Natural killer cell treated with Interleukin-12 subunit alpha and Interleukin-12 subunit beta and Interleukin-15 and Interleukin-18, amount 100 ng/mL, for 72 hours (primary cell): ENCODE results near the gene TBPL1. TPM values are rescaled to one million over a fixed set of nuclear protein-coding genes. Genes with fewer than 3 reads are reported as not detected.
A peak's percentile ranks its signal among the peaks of the same experiment; 100 is the strongest.
"Not testable (repeated sequence)": the region's sequence is repeated elsewhere in the genome, so short reads cannot be mapped to it uniquely, and the experiment has no call there.

Experiments
- ATAC-seq, 2 donors: fragments of 150-1000 bp; cut with Tn5 transposase in 1 of 2; sonication (Bioruptor Pico), chemical (Tn5 transposase) in 1 of 2; 2 replicates each; pipeline ENCODE4 v1.10.0; 2021
- DNase-seq: peaks from one replicate; pipeline ENCODE4 v3.0.0; 2022; ENCODE audit warnings: low spot score
- H3K27ac Mint-ChIP-seq, 2 donors: 1 replicate in 1 of 2; 2 replicates in 1 of 2; pipeline ENCODE4 v1.8.0; 2022; ENCODE audit warnings: mixed read lengths in 2 of 2, mild to moderate bottlenecking in 1 of 2, moderate library complexity in 1 of 2
- H3K27me3 Mint-ChIP-seq, 2 donors: 1 replicate in 1 of 2; 2 replicates in 1 of 2; pipeline ENCODE4 v1.8.0; 2022; ENCODE audit warnings: mixed read lengths in 2 of 2
- H3K36me3 Mint-ChIP-seq: one replicate; pipeline ENCODE4 v1.8.0; 2022; ENCODE audit warnings: mixed read lengths
- H3K4me1 Mint-ChIP-seq, 2 donors: 1 replicate in 1 of 2; 2 replicates in 1 of 2; pipeline ENCODE4 v1.8.0; 2022; ENCODE audit warnings: low read depth in 2 of 2, mixed read lengths in 2 of 2, mild to moderate bottlenecking in 1 of 2
- H3K4me3 Mint-ChIP-seq: one replicate; pipeline ENCODE4 v1.8.0; 2022; ENCODE audit warnings: mixed read lengths
- H3K9me3 Mint-ChIP-seq: 2 replicates; pipeline ENCODE4 v1.8.0; 2022; ENCODE audit warnings: mixed read lengths
- total RNA-seq, 2 donors: library from RNA; stranded (reverse); gene quantifications; one replicate each; pipeline ENCODE4 v1.2.3, GENCODE V29; 2022

The TBPL1 gene
- total RNA-seq, 2 donors from 2014 or later, result 46.6 to 54.4 TPM

GRCh38 chr6:133972388-133972787 lies 19.4 kb downstream of the TBPL1 start:
- peak overlapping the region in 1 of 2 donors; percentile 56 for H3K27ac Mint-ChIP-seq
- H3K4me3 Mint-ChIP-seq, result no peak overlapping the region
- ATAC-seq (no peak), DNase-seq (no peak)
- H3K27me3 Mint-ChIP-seq, result no peaks in the 10 kb centered on the region
- peaks cover 17 to 26% of the 10 kb centered on the region in 2 donors for H3K4me1 Mint-ChIP-seq
- no peaks in the 10 kb centered on the region for H3K9me3 Mint-ChIP-seq
- H3K36me3 Mint-ChIP-seq, result peaks cover 4% of the 10 kb centered on the region

GRCh38 chr6:133973109-133973971 lies 20.3 kb downstream of the TBPL1 start:
- Mint-ChIP-seq H3K4me1 (peaks cover 25 to 33% of the 10 kb centered on the region in 2 donors), H3K36me3 (peaks cover 4% of the 10 kb centered on the region), H3K27ac (peak overlapping the region in 1 of 2 donors; percentile 15), H3K27me3 (no peaks in the 10 kb centered on the region), H3K4me3 (no peak overlapping the region), H3K9me3 (no peaks in the 10 kb centered on the region)
- ATAC-seq (no peak), DNase-seq (no peak)

GRCh38 chr6:133977983-133978895 lies 25.2 kb downstream of the TBPL1 start:
- Mint-ChIP-seq H3K27ac (no peak overlapping the region), H3K4me3 (no peak overlapping the region), H3K9me3 (no peaks in the 10 kb centered on the region), H3K36me3 (peaks cover 9% of the 10 kb centered on the region), H3K27me3 (no peaks in the 10 kb centered on the region), H3K4me1 (peaks cover 31 to 35% of the 10 kb centered on the region in 2 donors)
- ATAC-seq (no peak), DNase-seq (no peak)

- H3K9me3 Mint-ChIP-seq, result no peaks in the 10 kb centered on the region
- peaks cover 9% of the 10 kb centered on the region for H3K36me3 Mint-ChIP-seq
- no peak for ATAC-seq
These were observed 25.8 kb downstream of the TBPL1 start for GRCh38 chr6:133978896-133979240.

GRCh38 chr6:133979269-133979963 lies 26.4 kb downstream of the TBPL1 start:
- not testable (repeated sequence) for H3K36me3 Mint-ChIP-seq, DNase-seq, H3K27me3 Mint-ChIP-seq, H3K4me3 Mint-ChIP-seq, H3K9me3 Mint-ChIP-seq, ATAC-seq, H3K27ac Mint-ChIP-seq
- H3K4me1 Mint-ChIP-seq, result peaks cover 31 to 38% of the 10 kb centered on the region in 2 donors

More at GRCh38 chr6:133978896-133979240, 25.8 kb downstream of the TBPL1 start:
- H3K4me1 Mint-ChIP-seq, result peaks cover 31 to 37% of the 10 kb centered on the region in 2 donors
- no peak for DNase-seq
- no peak overlapping the region for H3K27ac Mint-ChIP-seq
- no peak overlapping the region for H3K4me3 Mint-ChIP-seq
- no peaks in the 10 kb centered on the region for H3K27me3 Mint-ChIP-seq

- no peaks in the 10 kb centered on the region for H3K9me3 Mint-ChIP-seq
- H3K4me1 Mint-ChIP-seq, result peaks cover 28 to 38% of the 10 kb centered on the region in 2 donors
- H3K36me3 Mint-ChIP-seq, result peaks cover 9% of the 10 kb centered on the region
- no peak overlapping the region for H3K27ac Mint-ChIP-seq
- DNase-seq (no peak), ATAC-seq (no peak)
- no peak overlapping the region for H3K4me3 Mint-ChIP-seq
- H3K27me3 Mint-ChIP-seq, result no peaks in the 10 kb centered on the region
These were observed 27.1 kb downstream of the TBPL1 start for GRCh38 chr6:133980168-133980567.

GRCh38 chr6:133983099-133983939 lies 30.3 kb downstream of the TBPL1 start:
- Mint-ChIP-seq H3K27ac (peak overlapping the region in 1 of 2 donors; percentile 6), H3K4me3 (peak overlapping the region; percentile 62), H3K9me3 (no peaks in the 10 kb centered on the region), H3K36me3 (peaks cover 22% of the 10 kb centered on the region), H3K4me1 (peaks cover 32 to 42% of the 10 kb centered on the region in 2 donors), H3K27me3 (no peaks in the 10 kb centered on the region)
- DNase-seq (peak; percentile 76), ATAC-seq (peak; percentile 95 to 97)

GRCh38 chr6:133985970-133986369 lies 32.9 kb downstream of the TBPL1 start:
- ATAC-seq, result peak in 1 of 2 donors; percentile 48
- no peak for DNase-seq
- Mint-ChIP-seq H3K9me3 (no peaks in the 10 kb centered on the region), H3K27ac (no peak overlapping the region), H3K4me1 (peaks cover 23 to 32% of the 10 kb centered on the region in 2 donors), H3K4me3 (no peak overlapping the region), H3K27me3 (no peaks in the 10 kb centered on the region), H3K36me3 (peaks cover 22% of the 10 kb centered on the region)

GRCh38 chr6:133986942-133987341 lies 33.9 kb downstream of the TBPL1 start:
- Mint-ChIP-seq H3K27ac (no peak overlapping the region), H3K27me3 (no peaks in the 10 kb centered on the region), H3K9me3 (no peaks in the 10 kb centered on the region), H3K4me3 (no peak overlapping the region), H3K36me3 (peaks cover 18% of the 10 kb centered on the region), H3K4me1 (peaks cover 20 to 29% of the 10 kb centered on the region in 2 donors)
- no peak for ATAC-seq
- DNase-seq, result no peak

GRCh38 chr6:133989525-133989924 lies 36.5 kb downstream of the TBPL1 start:
- no peak overlapping the region for H3K27ac Mint-ChIP-seq
- H3K27me3 Mint-ChIP-seq, result no peaks in the 10 kb centered on the region
- H3K9me3 Mint-ChIP-seq, result no peaks in the 10 kb centered on the region
- no peak overlapping the region for H3K4me3 Mint-ChIP-seq
- peaks cover 13% of the 10 kb centered on the region for H3K36me3 Mint-ChIP-seq
- DNase-seq (no peak), ATAC-seq (no peak)
- peaks cover 12 to 13% of the 10 kb centered on the region in 2 donors for H3K4me1 Mint-ChIP-seq

- H3K4me3 Mint-ChIP-seq, result no peak overlapping the region
- H3K27me3 Mint-ChIP-seq, result no peaks in the 10 kb centered on the region
- no peaks in the 10 kb centered on the region for H3K9me3 Mint-ChIP-seq
- H3K27ac Mint-ChIP-seq, result no peak overlapping the region
- DNase-seq, result no peak
- ATAC-seq, result no peak
- H3K4me1 Mint-ChIP-seq, result peaks cover 12 to 13% of the 10 kb centered on the region in 2 donors
- H3K36me3 Mint-ChIP-seq, result peaks cover 12% of the 10 kb centered on the region
These were observed 37.3 kb downstream of the TBPL1 start for GRCh38 chr6:133990321-133990720.

- peaks cover 4% of the 10 kb centered on the region in 2 donors for H3K4me1 Mint-ChIP-seq
- H3K36me3 Mint-ChIP-seq, result peaks cover 5% of the 10 kb centered on the region
- no peaks in the 10 kb centered on the region for H3K9me3 Mint-ChIP-seq
- ATAC-seq (no peak), DNase-seq (no peak)
- H3K27ac Mint-ChIP-seq, result no peak overlapping the region
- H3K4me3 Mint-ChIP-seq, result no peak overlapping the region
- no peaks in the 10 kb centered on the region for H3K27me3 Mint-ChIP-seq
These were observed 38.1 kb downstream of the TBPL1 start for GRCh38 chr6:133991096-133991593.
